GM12892 (cell line): ENCODE data around the gene EXOC6.

Source experiments
- POLR2A ChIP-seq: IDR thresholded peaks from 2 replicates; pipeline ENCODE4 v1.6.1; 2011; ENCODE audit warnings: low read depth, low read length, control low read depth
- POLR2AphosphoS5 ChIP-seq: IDR thresholded peaks from 2 replicates; pipeline ENCODE4 v1.6.1; 2011; ENCODE audit warnings: low read depth, low read length, control low read depth

DNA sequence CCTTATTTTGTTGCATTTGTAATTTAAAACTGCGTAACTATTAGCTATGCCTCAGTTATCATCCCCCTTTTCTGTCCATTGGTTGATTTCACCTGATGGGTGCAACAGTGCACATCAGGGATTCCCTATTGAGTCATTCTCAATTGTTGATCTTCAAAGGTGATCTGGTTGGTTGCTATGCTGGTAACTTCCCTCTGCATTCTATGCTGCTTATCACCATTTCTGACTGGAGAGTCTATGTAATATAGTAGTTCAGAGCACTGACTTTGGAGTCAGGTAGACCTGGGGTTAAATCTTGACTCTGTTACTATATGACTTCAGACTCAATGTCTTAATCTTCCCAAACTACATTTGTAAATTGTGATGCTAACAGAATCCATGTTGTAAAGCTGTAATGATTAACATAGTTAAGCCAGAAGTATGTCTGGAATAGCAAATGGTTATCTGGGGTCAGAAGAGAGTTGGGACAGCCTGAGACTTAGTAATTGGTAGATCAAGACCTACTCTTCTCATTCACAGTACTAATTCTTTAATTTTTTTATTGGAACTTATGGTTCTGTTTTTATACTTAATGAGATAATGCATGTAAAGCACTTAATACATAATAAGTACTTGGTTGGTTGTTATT, 38.1 kb downstream of the EXOC6 start:
- TF ChIP-seq POLR2AphosphoS5 (no peak), POLR2A (no peak)
